Measurements from ENCODE around the gene S100A6. TPM values are rescaled to one million over a fixed set of nuclear protein-coding genes. Genes with fewer than 3 reads are reported as not detected.

S100A6 gene
- total RNA-seq, 1 donor from 2014 or later, result 976 TPM

DNA sequence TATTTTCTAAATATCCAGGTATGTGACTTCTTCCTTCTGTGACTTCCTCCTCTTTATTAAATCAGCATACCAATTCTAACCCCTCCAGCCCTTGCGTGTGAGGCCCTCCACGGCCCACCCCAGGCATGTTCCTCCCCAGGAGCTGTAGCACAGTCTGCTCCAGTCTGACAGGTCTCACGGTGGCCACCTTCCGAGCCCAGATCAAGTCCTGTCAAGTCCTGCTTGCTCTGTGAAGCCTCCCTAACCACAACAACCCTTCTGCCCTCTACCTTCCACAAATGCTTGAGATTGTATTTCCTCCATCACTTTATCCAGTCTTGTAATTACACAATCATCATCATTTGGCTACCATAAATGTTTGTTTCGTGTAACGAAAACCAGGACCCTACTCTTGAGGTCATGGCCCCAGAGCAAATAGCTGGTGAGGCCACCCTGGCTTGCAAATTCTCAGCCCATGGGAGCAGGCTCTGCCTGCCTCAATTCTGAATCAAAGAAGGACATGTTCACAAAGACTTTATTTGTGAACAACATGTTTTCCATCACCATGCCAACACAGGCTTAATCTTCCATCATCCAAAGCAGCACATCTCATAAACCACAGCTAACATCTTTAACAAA, 42.3 kb downstream of the S100A6 start:
- ATAC-seq, result peak; percentile 72

DNA sequence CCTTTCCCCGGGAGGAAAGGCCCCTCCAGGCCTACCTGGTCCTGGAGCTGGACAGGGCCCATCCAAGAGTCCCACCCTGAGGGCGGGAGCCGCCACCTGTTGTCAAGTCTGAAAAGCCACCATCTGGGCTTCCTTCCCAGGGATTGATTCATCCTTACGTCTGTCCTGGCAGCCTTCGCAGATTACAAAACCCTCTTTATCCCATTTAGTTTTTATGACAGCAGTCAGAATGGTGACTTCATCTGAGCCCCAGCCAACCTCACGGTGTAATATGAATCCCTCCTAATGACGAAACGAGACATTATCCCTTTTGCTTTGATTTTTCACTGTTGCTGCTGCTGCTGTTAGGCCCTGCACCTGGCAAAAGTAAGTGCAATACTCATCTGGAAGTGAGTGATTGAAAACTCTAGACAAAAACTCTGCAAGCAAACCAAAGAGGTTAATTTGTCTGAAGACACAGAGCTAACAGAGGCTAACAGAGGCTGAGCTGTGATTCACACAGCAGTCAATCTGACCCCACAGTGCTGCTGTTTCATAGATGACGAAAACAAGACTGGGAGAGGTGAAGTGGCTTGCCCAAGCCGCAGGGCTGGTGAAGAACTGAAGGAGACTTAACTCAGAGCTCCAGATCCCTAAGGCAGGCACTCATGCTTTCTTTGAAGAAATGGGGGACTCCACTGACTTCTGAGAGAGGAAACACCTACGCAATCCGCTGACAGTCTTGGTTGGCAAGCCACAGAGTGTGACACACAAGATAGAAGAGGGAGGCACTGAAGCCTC, 45.3 kb downstream of the S100A6 start:
- peak; percentile 81 for ATAC-seq

DNA sequence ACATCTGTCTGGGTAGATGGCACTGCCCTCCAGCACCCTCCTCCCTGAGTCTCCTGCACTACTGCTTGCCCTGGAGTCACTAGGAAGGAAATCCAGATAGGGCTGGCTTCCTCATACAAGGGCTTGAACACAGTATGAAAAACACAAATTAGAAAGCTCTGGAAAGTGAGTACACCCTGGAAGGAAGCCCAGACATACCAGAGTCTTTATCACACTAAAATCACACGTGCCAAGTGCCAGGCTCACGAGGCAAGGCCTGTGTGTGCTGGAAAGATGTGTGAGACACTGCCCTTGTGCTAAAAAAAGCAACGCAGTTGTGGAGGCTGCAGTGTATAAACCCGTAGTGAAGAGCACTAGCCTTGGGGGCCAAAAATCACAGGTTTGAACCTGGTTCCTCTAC, 47.1 kb downstream of the S100A6 start:
- no peak for ATAC-seq

DNA sequence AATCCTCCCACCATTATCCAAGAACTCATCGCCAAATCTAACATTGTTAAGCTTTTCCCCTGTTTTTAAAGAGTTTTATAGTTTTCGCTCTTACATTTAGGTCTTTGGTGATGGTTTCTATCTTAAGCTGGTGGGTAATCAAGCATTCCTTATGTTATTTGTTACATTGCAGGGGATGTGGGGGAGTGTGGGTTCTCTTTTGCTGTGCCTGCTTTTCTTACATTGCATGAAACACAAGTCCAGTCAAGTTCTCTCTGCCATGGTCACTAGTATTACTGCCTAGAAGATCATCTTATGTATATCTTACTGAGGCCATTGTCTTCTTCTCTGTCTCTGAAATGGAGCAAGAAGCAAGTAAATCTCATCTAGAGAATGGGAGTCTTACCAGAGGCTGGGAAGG, 48.1 kb downstream of the S100A6 start:
- no peak for ATAC-seq

DNA sequence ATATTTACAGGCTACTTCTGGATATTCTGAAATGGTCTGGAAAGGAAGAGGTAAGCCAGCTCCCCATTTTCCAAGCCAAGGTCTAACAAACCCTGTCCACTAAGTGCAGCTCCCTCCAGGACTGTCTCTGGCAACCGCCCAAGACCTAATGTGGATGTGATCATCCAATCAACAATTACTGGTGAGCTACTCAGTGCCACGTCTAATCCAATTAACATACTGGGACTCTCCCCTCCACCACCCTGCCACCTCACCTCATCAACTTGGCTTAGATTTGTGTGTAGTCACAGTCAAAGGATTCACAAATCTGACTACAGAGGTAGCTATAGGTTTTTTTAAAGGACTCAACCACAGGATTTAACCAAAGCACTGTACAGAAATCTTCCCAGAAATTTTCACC, 49.9 kb downstream of the S100A6 start:
- ATAC-seq, result peak; percentile 70

Other genes starting within 250 kb of the S100A6 start
- 31.3 TPM for gene PGLYRP3, start 223.0 kb downstream of the S100A6 start, total RNA-seq
- gene PGLYRP4, start 187.2 kb downstream of the S100A6 start, total RNA-seq, result 14.5 TPM
- gene S100A9, start 178.1 kb downstream of the S100A6 start, total RNA-seq, result 34,355 TPM
- 65.2 TPM for gene S100A12, start 160.4 kb downstream of the S100A6 start, total RNA-seq
- gene S100A8, start 144.9 kb downstream of the S100A6 start, total RNA-seq, result 27,439 TPM
- 24.6 TPM for gene S100A7A, start 119.5 kb downstream of the S100A6 start, total RNA-seq
- gene S100A7, start 75.3 kb downstream of the S100A6 start, total RNA-seq, result 5,647 TPM
- not detected for gene S100A5, start 4.9 kb upstream of the S100A6 start, total RNA-seq
- gene S100A4, start 9.8 kb upstream of the S100A6 start, total RNA-seq, result 36.0 TPM
- 9.6 TPM for gene S100A3, start 13.3 kb upstream of the S100A6 start, total RNA-seq
- gene S100A2, start 29.9 kb upstream of the S100A6 start, total RNA-seq, result 4,166 TPM
- gene S100A16, start 77.1 kb upstream of the S100A6 start, total RNA-seq, result 1,290 TPM
- 1,938 TPM for gene S100A14, start 80.3 kb upstream of the S100A6 start, total RNA-seq
- gene S100A13, start 91.5 kb upstream of the S100A6 start, total RNA-seq, result 52.5 TPM
- 0.44 TPM for gene S100A1, start 92.4 kb upstream of the S100A6 start, total RNA-seq
- gene CHTOP, start 98.1 kb upstream of the S100A6 start, total RNA-seq, result 44.0 TPM
- gene SNAPIN, start 122.7 kb upstream of the S100A6 start, total RNA-seq, result 32.0 TPM
- gene ILF2, start 135.0 kb upstream of the S100A6 start, total RNA-seq, result 131 TPM
- 1.8 TPM for gene NPR1, start 142.7 kb upstream of the S100A6 start, total RNA-seq
- gene INTS3, start 192.1 kb upstream of the S100A6 start, total RNA-seq, result 22.5 TPM
- gene SLC27A3, start 239.4 kb upstream of the S100A6 start, total RNA-seq, result 16.1 TPM

Measured in esophagus mucosa (tissue), 1 donor.